Adipocyte (in vitro differentiated cells): ENCODE results near the gene KLHL33.

Experiments used
- DNase-seq: peaks from one replicate; pipeline ENCODE4 v3.0.0-alpha.2; 2015; ENCODE audit warnings: low read depth
- H3K27me3 ChIP-seq: replicated peaks from 2 replicates; pipeline ENCODE4 v1.7.0; 2013; ENCODE audit warnings: mild to moderate bottlenecking, low read length, moderate library complexity; ENCODE audit not compliant: control insufficient read depth, insufficient read depth
- H3K36me3 ChIP-seq: 2 replicates; pipeline ENCODE4 v1.7.0; 2013; ENCODE audit warnings: low read length, mild to moderate bottlenecking, moderate library complexity; ENCODE audit not compliant: control insufficient read depth, insufficient read depth, severe bottlenecking
- H3K4me1 ChIP-seq: 2 replicates; pipeline ENCODE4 v1.7.0; 2013; ENCODE audit warnings: mild to moderate bottlenecking, low read length, moderate library complexity; ENCODE audit not compliant: control insufficient read depth, insufficient read depth
- H3K4me3 ChIP-seq: 2 replicates; pipeline ENCODE4 v1.7.0; 2013; ENCODE audit warnings: mild to moderate bottlenecking, low read length, moderate library complexity
- H3K9ac ChIP-seq: 2 replicates; pipeline ENCODE4 v1.7.0; 2013; ENCODE audit warnings: mild to moderate bottlenecking, low read length, moderate library complexity
- H3K9me3 ChIP-seq: 2 replicates; pipeline ENCODE4 v1.7.0; 2013; ENCODE audit warnings: mild to moderate bottlenecking, low read length, moderate library complexity; ENCODE audit not compliant: control insufficient read depth

Gene KLHL33, protein sequence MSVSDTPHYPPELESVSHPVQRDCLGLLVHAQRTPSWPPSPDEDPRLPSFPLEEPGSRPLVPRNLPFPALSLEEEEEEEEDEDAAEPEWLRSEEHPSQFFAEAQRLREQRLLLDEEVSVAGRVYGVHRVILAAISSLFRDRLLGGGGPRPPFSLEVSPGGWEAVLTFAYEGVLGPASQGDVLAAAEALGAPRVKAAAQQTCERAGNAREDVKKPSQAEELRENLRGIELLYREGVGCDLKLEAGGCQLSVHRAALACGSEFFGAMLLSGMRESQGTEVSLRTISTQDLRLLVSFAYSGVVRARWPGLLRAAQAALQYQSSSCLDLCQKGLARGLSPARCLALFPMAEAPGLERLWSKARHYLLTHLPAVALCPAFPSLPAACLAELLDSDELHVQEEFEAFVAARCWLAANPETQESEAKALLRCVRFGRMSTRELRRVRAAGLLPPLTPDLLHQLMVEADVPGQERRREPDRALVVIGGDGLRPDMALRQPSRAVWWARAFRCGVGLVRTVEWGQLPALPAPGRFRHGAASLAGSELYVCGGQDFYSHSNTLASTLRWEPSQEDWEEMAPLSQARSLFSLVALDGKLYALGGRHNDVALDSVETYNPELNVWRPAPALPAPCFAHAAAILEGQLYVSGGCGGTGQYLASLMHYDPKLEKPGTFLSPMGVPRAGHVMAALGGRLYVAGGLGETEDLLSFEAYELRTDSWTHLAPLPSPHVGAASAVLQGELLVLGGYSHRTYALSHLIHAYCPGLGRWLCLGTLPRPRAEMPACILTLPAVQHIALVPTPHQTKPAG

GRCh38 chr14:20435582-20436362 is at the start of gene KLHL33:
KLHL33 (minus strand) TSS chr14:20436166; CDS start chr14:20435811, 355 bp downstream.
- Histone ChIP-seq H3K9ac (peak within 1 kb of the TSS; percentile 28), H3K36me3 (no peaks in the 10 kb centered on the region), H3K27me3 (no peaks in the 10 kb centered on the region), H3K4me3 (peak within 1 kb of the TSS; percentile 42), H3K4me1 (peaks cover 26% of the 10 kb centered on the region), H3K9me3 (no peaks in the 10 kb centered on the region)
- DNase-seq = no peak

DNA sequence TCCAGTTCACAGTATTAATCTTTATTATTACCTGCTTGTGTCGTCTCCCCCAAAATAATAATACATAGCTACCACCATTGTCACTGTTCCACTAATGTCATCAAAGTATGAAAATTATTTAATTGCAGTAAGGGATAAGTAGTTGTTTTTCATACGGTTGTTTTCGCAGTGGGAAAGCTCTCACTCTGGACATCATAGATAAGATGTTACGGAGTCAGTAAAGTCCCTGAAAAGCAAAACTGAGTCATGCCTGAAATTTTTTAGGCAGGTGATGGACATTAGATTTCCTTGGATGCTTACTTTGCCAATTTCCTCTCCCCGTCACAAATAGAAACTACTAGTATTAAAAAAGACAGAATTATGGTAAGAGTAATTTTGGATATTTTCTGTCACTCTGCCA is 46.4 kb upstream of the KLHL33 start:
- no peak overlapping the region for H3K9ac ChIP-seq
- no peak overlapping the region for H3K4me3 ChIP-seq
- DNase-seq = no peak
- H3K9me3 ChIP-seq = no peaks in the 10 kb centered on the region
- peaks cover 4% of the 10 kb centered on the region for H3K4me1 ChIP-seq
- H3K27me3 ChIP-seq = no peaks in the 10 kb centered on the region
- peaks cover 13% of the 10 kb centered on the region for H3K36me3 ChIP-seq

DNA sequence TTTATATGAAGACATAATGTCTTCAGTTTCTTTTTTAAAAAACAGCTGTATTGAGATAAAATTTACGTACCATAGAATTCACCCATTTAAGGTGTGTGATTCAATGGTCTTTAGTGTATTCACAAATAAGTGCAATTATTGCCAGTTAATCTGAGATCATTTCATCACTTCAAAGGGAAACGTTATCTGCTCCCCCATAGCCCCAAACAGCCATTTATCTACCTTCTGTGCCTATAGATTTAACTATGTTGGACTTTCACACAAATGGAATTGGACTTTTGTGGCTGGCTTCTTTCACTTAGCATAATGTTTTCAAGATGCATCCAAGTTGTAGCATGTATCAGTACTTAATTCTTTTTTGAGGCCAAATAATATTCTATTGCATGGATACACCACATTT is 42.9 kb upstream of the KLHL33 start:
- no peak overlapping the region for H3K9ac ChIP-seq
- no peak overlapping the region for H3K4me3 ChIP-seq
- DNase-seq = no peak
- H3K9me3 ChIP-seq = no peaks in the 10 kb centered on the region
- peaks cover 8% of the 10 kb centered on the region for H3K4me1 ChIP-seq
- H3K27me3 ChIP-seq = no peaks in the 10 kb centered on the region
- peaks cover 48% of the 10 kb centered on the region for H3K36me3 ChIP-seq

DNA sequence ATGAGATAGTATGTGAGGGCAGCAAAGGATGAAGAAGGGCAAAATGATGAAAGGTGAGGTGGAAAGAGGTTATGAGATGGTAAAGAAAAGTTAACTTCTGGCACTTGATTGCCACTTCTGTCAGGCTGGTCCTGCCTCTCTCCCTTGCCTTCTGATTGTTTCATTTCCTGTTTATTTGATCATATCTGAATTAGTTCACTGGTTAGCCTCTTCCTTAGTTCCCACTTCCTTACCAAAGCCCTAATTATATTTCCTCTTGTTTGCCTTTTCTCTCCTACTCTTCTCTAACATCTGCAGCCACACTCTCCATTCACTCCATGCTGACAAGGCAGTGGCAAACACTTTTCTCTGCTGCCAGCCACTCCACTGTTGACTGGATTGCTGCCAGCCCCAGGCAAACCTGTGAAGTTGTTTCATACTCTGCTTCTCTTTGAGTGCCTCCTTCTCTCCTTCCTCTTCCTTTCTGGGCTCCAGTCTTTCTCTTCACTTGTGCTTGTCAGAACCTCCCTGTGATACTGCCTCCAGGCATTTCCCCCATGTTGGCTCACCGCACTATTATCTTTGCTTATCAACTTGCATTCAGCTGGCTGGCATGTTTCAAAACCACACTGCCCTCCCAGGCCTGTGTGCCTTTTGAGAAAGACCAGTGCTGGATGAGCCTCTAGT is 41.4 kb upstream of the KLHL33 start:
- H3K9ac ChIP-seq = no peak overlapping the region
- peak; percentile 64 for DNase-seq
- H3K9me3 ChIP-seq = no peaks in the 10 kb centered on the region
- no peak overlapping the region for H3K4me3 ChIP-seq
- no peaks in the 10 kb centered on the region for H3K27me3 ChIP-seq
- H3K4me1 ChIP-seq = peaks cover 8% of the 10 kb centered on the region
- H3K36me3 ChIP-seq = peaks cover 63% of the 10 kb centered on the region

DNA sequence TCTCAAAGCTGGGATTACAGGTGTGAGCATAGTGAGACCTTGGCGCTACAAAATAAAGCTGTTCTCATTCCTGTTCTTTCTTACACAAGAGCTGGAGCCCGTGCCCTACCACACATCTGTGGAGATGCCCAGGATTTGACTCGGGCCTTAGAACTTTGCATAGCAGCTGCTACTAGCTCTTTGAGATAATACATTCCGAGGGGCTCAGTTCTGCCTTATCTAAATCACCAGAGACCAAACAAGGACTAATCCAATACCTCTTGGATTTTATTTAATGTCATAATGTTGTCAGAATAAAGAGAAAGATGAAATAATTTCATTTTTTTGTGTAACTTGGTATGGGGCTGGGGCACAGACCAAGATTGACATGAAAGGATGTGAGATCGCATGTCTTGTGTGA is 40.8 kb upstream of the KLHL33 start:
- no peaks in the 10 kb centered on the region for H3K27me3 ChIP-seq
- DNase-seq = no peak
- peaks cover 64% of the 10 kb centered on the region for H3K36me3 ChIP-seq
- peaks cover 8% of the 10 kb centered on the region for H3K4me1 ChIP-seq
- H3K4me3 ChIP-seq = no peak overlapping the region
- H3K9ac ChIP-seq = no peak overlapping the region
- no peaks in the 10 kb centered on the region for H3K9me3 ChIP-seq

- no peak for DNase-seq
- H3K9me3 ChIP-seq = no peaks in the 10 kb centered on the region
- H3K36me3 ChIP-seq = peaks cover 54% of the 10 kb centered on the region
- H3K4me1 ChIP-seq = peaks cover 19% of the 10 kb centered on the region
- no peaks in the 10 kb centered on the region for H3K27me3 ChIP-seq
- no peak overlapping the region for H3K9ac ChIP-seq
- no peak overlapping the region for H3K4me3 ChIP-seq
Measured at GRCh38 chr14:20472536-20473169, 36.7 kb upstream of the KLHL33 start.

GRCh38 chr14:20470603-20470901 is 34.6 kb upstream of the KLHL33 start:
- Histone ChIP-seq H3K9ac (peak overlapping the region; percentile 92), H3K4me3 (peak overlapping the region; percentile 91), H3K27me3 (no peaks in the 10 kb centered on the region), H3K9me3 (no peaks in the 10 kb centered on the region), H3K4me1 (peaks cover 13% of the 10 kb centered on the region), H3K36me3 (peaks cover 33% of the 10 kb centered on the region)
- DNase-seq = no peak

DNA sequence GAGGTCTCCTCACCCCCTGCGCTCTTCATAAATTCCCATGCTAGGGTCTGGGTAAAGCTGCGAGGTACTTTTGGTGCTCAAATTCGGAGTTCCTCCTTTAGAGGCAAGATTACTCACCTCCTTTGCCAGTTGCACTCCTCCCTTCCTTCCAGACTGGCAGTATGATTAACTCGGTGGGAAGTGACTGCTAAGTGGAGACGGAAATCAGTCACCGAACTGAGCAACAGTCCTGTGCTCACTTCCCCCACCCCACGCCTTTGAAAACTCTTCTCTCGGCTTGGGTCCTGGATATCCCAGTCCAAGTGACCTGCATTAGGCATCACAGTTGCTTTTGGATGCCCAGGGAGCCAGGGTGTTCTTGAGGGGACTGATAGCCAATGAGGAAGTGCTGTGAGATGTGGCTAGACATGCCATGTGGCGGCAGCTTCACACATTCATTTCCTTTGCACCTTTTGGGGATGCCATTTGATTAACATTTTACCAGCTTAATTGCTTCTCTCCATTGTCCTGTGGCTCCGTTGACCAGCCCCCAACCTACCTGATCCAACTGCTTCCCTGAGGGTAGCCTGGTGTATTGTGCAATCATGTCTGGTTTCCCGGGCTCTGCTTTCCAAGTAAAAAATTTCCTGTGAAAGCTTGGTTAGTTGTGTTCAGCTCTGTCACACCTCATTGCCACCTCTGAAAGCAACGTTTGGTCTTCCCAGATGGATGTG is 34.1 kb upstream of the KLHL33 start:
- Histone ChIP-seq H3K36me3 (peaks cover 28% of the 10 kb centered on the region), H3K4me3 (peak overlapping the region; percentile 91), H3K9me3 (no peaks in the 10 kb centered on the region), H3K4me1 (peaks cover 13% of the 10 kb centered on the region), H3K9ac (peak overlapping the region; percentile 92), H3K27me3 (no peaks in the 10 kb centered on the region)
- peak; percentile 73 for DNase-seq

DNA sequence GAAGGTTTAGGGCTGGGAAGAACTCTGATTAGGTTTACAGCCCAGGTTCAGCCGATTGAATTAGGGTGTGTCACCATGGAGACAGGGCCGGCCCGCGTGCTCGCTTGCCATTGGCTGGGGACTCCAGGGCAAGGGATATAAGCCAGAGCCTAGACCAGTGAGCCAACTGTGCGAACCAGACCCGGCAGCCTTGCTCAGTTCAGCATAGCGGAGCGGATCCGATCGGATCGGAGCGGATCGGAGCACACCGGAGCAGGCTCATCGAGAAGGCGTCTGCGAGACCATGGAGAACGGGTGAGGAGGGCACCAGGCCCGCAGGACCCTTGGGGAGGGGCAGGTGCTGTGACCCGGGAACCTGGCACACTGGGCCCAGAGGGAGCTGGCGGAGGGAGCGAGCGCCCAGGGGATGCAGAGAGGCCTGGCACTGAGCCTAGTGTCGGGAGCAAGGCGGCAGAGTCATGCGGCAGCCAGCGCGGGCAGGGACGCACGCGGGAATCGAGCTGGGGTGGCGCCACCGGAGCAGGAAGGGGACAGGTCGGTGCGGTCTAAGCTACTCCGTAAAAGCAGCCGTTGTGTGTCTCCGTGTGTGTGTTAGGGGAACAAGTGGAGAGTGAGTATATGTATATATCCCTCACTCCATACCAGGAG is 33.4 kb upstream of the KLHL33 start, which contains the start of gene PNP:
Gene PNP, plus strand, starts transcription at position 165 of the 648 bp plus-strand sequence. Its CDS starts 119 bp downstream, at position 284.
- H3K27me3 ChIP-seq = no peaks in the 10 kb centered on the region
- H3K9me3 ChIP-seq = no peaks in the 10 kb centered on the region
- peak within 1 kb of the TSS; percentile 92 for H3K9ac ChIP-seq
- H3K36me3 ChIP-seq = peaks cover 21% of the 10 kb centered on the region
- H3K4me1 ChIP-seq = peaks cover 13% of the 10 kb centered on the region
- H3K4me3 ChIP-seq = peak within 1 kb of the TSS; percentile 91
- DNase-seq = peak; percentile 92
